Kasumi-1 (cell line): ENCODE measurements around the gene ZNF773.
"Not testable (repeated sequence)": the region's sequence is repeated elsewhere in the genome, so short reads cannot be mapped to it uniquely, and the experiment has no call there.

ENCODE experiments used
- DNase-seq, 2 experiments: peaks; one replicate each; lab custom pipeline; 2025; lab: John Stamatoyannopoulos, UW

ZNF773 gene

GRCh38 chr19:57499680-57500395 lies at the start of gene ZNF773:
TSS of gene ZNF773 (plus strand) at chr19:57499938. CDS start at chr19:57500081, 143 bp downstream.
- peak; percentile 89 to 90 for DNase-seq

- DNase-seq: no peak
Observed at GRCh38 chr19:57452307-57452706, 47.4 kb upstream of the ZNF773 start.

- DNase-seq: peak; percentile 55 to 65
Observed at GRCh38 chr19:57465680-57466381, 33.9 kb upstream of the ZNF773 start.

GRCh38 chr19:57466489-57466888 lies 33.2 kb upstream of the ZNF773 start:
- DNase-seq: no peak

GRCh38 chr19:57473646-57474045 lies 26.1 kb upstream of the ZNF773 start:
- DNase-seq: no peak

- DNase-seq: peak; percentile 82 to 85
Observed at GRCh38 chr19:57477191-57478008, 22.3 kb upstream of the ZNF773 start, which contains the start of gene ZNF772. TSS of gene ZNF772 (minus strand) at chr19:57477566. CDS start at chr19:57477309, 257 bp downstream.

GRCh38 chr19:57487477-57488298 lies 12.1 kb upstream of the ZNF773 start, which contains the start of gene ZNF419:
TSS of gene ZNF419 (plus strand) at chr19:57487750. CDS start at chr19:57487951, 201 bp downstream.
- DNase-seq: peak; percentile 81 to 84

- not testable (repeated sequence) for DNase-seq
Observed at GRCh38 chr19:57488299-57488644, 11.5 kb upstream of the ZNF773 start.

GRCh38 chr19:57499332-57499679 lies 432 bp upstream of the ZNF773 start:
- not testable (repeated sequence) for DNase-seq

- DNase-seq: not testable (repeated sequence)
Observed at GRCh38 chr19:57500400-57500799, 662 bp downstream of the ZNF773 start.

- no peak for DNase-seq
Observed at GRCh38 chr19:57506163-57506562, 6.4 kb downstream of the ZNF773 start.

GRCh38 chr19:57511484-57511883 lies 11.7 kb downstream of the ZNF773 start:
- no peak for DNase-seq

GRCh38 chr19:57512845-57513244 lies 13.1 kb downstream of the ZNF773 start:
- no peak for DNase-seq

GRCh38 chr19:57515255-57515654 lies 15.5 kb downstream of the ZNF773 start:
- no peak for DNase-seq

- not testable (repeated sequence) for DNase-seq
Observed at GRCh38 chr19:57518021-57518420, 18.3 kb downstream of the ZNF773 start.

- DNase-seq: peak; percentile 87 to 94
Observed at GRCh38 chr19:57527136-57527881, 27.6 kb downstream of the ZNF773 start, which contains the start of gene ZNF549. TSS of gene ZNF549 (plus strand) at chr19:57527356. CDS start at chr19:57527574, 218 bp downstream.

- no peak for DNase-seq
Observed at GRCh38 chr19:57537953-57538547, 38.3 kb downstream of the ZNF773 start.

- DNase-seq: no peak
Observed at GRCh38 chr19:57546513-57546912, 46.8 kb downstream of the ZNF773 start.

GRCh38 chr19:57552432-57552831 lies 52.7 kb downstream of the ZNF773 start:
- no peak for DNase-seq

GRCh38 chr19:57557659-57558058 lies 57.9 kb downstream of the ZNF773 start:
- no peak for DNase-seq
